HG02571 (cell line): ENCODE data around the gene ATXN7L1.

Source experiments
- ATAC-seq: cut with Tn5 transposase; IDR thresholded peaks from one replicate; pipeline ENCODE4 v1.9.1; 2021; ENCODE audit warnings: mild to moderate bottlenecking, moderate library complexity; ENCODE audit not compliant: unreplicated experiment

The ATXN7L1 gene

DNA sequence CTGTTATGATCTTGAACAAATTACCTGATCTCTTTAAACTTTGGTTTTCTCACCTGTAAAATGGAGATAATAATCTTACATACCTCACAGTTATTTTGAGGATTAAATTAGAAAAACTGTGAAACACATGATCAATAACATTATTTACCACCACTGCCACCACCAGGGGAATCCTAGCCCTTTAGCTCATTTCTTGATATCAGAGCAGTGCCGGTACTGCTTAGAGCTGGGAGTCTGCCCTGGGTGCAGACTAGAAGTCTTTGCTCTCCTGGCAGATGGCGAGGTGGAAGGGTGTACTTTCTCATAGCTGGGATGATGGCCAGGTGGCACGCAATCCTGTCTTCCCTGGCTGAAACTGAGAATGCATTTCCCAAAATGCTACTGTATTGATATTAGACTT, 282.4 kb downstream of the ATXN7L1 start:
- no peak for ATAC-seq

DNA sequence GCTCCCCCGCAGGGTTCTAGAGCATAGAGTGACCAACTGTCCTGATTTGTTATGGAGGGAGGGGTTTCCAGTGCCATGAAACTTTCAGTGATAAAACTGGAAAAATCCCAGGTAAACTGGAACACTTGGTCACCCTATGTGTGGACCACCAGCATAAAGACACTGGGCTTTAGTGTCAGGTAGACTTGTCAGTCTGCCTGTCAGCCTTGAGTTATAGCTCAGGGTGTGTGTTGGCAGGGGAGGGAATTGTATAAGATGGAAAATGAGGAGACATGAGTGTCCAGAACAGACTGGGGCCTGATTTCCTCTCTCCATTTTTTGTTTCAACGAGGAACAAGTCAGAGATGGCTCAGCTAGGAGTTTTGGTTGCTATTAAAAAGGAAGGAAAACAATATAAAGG, 284.9 kb downstream of the ATXN7L1 start:
- no peak for ATAC-seq

DNA sequence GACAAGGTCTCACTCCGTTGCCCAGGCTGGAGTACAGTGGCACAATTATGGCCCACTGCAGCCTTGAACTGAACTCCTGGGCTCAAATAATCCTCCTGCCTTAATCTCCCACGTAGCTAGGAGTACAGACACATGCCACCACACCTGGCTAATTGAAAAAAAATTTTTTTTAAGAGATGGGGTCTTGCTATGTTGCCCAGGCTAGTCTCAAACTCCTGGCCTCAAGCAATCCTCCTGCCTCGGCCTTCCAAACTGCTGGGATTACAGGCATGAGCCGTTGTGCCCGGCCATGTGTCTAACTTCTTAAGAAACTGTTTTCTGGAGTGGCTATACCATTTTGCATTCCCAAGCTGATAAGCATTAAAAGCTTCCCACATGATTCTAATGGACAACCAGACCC, 285.6 kb downstream of the ATXN7L1 start:
- no peak for ATAC-seq

DNA sequence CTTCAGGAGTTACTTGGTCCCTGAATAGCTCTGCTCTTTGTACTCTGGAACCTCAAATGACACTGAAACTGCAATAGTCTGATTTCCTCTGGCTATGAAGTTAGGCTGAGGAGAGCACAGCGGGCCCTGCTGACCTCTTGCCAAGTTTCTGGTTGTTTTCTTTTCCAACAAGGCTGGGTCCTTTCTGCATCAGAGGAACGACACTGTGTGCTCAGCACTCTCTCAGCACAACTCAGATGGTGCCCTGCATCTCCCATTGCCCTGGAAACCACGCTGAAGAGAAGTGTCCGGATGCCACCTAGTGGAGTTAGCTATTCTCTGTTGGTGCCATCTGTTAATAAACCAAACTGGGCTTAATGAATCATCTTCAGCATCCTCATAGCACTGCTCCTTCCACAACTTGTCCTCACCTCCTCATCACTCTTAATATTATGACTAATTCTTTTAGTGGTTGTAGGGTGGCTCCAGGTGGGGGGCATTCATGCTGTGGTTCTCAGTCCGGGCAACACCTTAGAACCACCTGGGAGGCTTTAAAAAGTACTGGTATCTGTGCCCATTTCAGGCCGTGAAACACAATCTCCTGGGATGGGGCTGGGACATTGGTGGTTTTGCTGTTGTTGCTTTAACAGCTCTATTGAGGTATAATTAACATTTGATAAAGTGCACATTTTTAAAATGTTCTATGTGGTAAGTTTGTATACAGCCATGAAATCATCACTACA, 286.9 kb downstream of the ATXN7L1 start:
- ATAC-seq = peak; percentile 80

DNA sequence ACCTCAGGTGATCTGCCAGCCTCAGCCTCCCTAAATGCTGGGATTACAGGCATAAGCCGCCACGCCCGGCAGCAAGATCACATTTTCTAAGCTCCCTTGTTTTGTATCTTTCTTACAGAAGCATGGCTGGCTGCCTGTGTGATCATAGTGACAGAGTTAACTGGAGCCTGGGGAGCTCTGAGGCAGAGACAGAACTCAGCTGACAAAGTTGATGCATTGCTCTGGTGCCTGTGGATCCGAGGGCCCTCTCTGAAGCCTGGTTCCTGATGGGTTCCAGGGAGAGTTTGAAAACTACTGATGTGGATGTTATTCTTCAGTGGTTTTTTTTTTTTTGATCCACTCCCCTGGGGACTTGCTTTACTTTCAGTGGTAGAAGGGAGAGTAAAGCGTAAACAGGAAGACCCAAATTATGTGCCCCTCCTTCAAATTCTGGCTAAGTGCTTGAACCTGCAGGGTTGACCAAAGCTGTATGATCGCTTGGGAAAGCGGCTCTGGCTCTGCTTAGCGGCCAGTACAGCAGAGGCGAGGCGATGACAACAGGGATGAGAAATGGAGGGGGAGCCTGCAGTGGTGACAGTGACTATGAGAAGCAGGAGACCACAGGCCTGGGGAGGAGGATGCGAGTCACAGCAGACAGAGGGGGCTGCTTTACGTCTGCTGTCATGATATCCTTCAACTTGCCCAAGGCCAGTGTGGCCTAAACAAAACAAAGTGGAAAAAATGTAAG, 288.3 kb downstream of the ATXN7L1 start:
- no peak for ATAC-seq

DNA sequence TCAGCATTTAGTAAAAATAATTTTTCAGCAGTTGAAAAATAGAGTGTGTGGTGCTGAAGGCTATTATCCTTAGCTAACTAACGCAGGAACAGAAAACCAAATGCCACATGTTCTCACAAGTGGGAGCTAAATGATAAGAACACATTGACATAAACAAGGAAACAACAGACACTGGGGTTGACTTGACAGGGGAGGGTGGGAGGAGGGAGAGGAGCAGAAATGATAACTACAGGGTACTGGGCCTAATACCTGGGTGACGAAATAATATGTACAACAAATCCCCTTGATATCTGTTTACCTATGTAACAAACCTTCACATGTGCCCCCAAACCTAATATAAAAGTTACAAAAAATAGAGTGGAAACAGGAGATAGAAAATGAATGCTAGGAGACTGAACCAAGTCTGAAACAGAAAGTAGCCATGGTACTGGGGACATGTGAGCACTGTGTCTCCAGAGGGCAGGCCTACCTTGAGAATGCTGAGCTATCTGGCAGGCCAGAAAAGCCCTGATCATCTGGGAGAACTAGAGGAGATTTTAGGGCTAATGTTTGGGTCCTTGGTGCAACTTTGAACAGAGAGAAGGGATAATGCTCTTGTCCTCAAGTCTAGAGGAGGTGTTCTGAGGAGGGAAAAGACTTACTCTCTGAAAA, 290.4 kb downstream of the ATXN7L1 start:
- ATAC-seq = peak; percentile 39

DNA sequence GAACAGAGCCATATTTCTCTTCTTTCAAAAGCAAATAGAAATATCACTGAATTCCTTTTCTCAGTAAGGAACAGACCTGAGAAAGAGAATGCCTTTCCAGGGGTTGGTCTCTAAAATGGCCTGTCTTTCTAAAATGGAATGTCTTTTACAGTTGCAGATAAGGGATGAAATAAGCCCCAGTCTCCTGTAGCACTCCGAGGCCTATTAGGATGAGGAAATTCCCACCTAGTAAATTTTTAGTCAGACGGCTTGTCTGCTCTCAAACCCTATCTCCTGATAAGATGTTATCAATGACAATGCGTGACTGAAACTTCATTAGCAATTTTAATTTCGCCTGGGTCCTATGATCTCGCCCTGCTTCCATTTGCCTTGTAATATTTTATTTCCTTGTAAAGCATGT, 292.2 kb downstream of the ATXN7L1 start:
- ATAC-seq = no peak

DNA sequence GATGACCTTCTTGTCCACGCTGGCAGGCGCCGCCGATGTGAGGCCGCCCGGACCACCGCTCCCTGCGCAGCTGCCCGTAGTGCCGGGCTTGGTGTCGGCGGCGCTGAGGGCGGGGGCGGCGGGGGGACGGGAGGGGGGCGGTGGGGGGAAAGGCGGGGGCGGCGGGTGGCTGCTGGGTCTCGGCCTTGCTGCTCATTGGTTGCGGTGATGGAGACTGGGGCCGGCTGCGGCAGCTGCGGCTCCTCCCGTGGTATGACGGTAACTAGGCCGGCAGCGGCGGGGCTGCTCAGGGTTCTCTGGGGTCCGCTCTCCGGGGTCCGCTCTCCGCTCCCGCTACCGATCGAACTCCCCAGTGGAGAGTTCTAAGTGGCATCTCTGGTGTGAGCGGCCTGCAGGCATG, 293.3 kb downstream of the ATXN7L1 start:
- no peak for ATAC-seq

DNA sequence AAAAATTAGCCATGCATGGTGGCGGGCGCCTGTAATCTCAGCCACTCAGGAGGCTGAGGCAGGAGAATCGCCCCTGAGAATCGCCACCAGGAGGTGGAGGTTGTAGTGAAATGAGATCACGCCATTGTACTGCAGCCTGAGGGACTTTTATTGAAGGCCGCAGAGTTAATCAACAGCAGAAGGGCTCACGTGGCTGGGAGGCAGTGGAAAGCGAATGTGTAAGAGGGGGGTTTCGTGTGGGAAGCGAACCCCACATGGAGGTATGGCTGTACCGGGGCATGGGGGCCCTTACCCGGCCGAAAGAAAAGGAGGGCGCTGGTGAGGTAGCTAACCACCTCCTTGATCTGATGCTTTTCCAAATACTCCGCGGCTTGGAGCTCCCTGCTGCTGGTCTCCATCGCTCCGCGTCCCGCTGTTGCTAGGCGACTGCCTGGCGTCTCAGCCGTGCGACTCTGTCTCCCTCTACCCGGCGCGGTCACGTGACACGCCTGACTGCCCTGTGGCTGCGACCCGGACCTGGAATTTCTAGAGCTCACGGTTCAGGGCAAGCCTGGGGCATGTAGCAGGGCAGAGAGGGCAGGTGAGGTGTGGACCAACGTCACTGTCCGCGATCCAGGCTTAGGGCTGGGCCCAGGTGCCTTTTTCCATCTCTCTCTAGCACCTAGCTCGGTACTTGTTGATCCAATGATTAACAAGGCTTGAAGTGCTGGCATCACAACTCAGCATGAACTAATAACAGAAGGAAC, 295.2 kb downstream of the ATXN7L1 start, which contains the start of gene EFCAB10:
Gene EFCAB10 (minus strand): TSS at position 428 of the 746 bp plus-strand sequence. CDS start 30 bp downstream, at position 398.
- ATAC-seq = peak; percentile 75

DNA sequence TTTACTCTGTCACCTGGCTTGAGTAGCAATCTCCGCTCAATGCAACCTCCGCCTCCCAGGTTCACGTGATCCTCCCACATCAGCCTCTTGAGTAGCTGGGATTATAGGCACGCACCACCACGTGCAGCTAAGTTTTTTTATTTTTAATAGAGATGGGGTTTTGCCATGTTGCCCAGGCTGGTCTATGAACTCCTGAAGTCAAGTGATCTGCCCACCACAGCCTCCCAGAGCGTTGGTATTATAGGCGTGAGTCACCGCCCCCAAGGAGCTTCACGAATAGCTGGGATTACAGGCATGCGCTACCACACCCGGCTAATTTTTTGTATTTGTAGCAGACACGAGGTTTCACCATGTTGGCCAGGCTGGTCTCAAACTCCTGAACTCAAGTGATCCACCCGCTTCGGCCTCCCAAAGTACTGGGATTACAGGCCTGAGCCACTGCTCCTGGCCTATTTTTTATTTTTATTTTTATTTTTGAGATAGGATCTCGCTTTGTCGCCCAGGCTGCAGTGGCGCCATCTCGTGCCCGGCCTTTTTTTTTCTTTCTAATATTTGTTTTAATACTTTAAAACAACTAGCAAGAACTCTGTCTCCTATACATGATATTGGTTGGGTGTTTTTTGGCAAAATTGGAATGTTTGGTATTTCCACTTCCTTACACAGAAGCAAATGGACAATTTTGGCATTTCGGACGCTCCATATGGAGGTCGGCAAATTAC, 296.2 kb downstream of the ATXN7L1 start:
- no peak for ATAC-seq

DNA sequence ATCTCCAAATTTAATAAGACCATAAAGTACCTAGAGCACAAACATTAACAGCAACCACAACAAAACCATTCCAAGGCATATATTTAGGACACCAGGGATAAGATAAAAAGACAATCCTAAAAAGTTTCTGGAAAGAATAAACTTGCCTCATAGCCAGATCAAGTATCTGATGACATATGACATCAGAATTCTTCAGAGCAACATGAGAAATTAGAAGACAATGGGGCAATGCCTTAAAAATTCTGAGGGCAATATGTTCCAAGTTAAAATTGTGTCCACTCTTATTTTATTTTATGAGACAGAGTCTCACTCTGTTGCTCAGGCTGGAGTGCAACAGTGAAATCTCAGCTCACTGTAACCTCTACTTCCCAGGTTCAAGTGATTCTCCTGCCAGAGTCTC, 297.9 kb downstream of the ATXN7L1 start:
- no peak for ATAC-seq

DNA sequence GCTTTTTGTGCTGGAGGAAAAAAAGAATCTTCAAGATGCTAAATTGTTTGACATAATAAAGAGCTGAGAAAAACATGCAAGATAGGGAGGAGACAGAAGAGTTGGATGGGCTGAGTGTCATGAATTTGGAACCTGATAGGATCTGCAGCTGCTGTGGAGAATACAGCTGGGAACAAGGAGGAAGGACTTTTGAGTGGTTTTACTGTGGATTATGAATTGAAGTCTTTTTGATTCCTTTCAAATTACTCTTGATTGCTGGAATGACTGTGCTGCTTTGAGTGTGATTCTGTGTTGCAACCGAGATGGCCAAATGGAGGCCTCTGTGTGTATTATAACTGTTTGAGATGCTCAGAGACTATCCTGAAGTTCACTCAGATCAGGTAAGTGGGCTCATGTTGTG, 299.1 kb downstream of the ATXN7L1 start:
- ATAC-seq = no peak

DNA sequence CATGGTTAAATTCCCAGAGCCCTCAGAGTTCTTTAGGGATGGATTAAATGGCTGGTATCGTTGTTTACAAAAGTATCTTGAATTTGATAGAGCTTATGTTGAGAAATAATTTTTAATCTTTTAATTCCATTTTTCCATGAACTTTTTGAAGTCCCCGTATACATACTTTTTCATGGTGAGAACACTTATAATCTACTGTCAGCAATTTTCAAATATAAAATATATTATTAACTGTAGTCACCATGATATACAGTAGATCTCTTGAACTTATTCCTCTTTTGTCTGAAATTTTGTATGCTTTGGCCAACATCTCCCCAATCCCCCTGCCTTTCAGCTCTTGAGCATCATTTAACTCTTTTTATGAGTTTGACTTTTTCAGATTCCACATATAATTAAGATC, 304.5 kb downstream of the ATXN7L1 start:
- no peak for ATAC-seq

DNA sequence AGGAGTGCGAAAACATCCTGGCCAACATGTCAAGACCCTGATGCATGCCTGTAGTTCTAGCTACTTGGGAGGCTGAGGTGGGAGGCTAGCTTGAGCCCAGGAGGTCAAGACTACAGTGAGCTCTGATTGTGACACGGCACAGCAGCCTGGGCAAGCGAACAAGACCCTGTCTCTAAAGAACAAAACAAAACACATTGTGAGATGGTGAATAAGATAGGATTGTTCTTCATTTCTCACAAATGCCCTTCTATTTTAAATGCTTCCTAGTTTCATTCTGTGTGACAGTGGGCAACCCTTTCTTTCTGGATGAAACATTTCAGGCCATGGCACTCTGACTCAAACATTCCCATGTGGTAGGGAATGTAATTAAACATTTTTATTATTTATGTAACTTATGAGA, 308.6 kb downstream of the ATXN7L1 start:
- ATAC-seq = no peak

DNA sequence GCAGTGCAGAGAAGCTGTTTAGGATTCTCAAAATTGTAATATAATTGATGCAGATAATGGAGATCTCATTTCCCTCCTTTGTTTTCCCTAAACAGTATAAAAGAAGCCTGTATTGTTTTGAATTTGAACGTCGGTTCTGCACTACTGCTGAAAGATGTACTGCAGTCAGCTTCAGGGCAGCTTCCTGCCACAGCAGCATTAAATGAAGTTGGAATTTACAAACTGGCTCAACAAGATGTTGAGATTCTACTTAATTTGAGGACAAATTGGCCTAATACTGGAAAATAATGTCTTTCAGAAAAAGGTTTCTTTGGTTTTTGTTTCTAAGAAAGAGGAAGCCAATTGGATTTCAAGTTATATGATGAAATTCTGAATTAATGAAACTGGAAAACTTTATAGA, 309.4 kb downstream of the ATXN7L1 start:
- no peak for ATAC-seq

DNA sequence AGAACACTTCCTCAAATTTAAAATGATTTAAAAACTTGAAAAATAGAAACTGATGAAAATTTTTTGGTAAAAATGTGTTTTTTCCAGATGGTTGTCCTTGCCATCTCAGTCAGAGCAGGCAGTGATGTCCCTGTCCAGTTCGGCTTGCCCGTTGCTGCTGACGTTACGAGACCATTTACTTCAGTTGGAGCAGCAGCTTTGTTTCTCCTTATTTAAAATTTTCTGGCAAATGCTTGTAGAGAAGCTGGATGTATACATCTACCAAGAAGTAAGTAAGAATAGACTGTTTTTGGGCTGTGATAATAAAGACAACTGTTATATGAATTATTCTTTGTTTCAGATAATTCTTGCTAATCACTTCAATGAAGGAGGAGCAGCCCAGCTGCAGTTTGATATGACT, 311.2 kb downstream of the ATXN7L1 start:
- ATAC-seq = no peak

DNA sequence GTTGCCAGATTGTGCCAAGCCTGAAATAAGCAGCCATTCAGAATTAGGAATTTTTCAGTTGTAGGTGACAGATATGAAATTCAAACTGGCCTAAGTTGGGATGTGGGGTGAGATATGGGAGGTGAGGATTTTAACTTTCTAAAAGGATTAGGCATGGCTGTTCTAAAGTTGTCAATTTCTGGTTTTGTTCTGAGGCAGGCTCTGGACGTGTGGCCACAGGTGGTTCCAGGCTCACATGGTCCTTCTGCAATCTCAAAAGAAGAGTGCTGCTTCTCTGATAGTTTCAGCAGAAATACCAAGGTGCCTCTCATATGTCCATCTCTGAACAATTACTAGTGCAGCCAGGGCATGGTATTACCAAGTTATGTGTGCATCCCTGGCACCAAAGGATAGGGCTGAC, 316.5 kb downstream of the ATXN7L1 start:
- no peak for ATAC-seq
